Thyroid gland (tissue), 4 donors: ENCODE data around the gene SEC22C.

Experiments used
- CTCF ChIP-seq, 6 experiments: fragments of 200-600 bp in 3 of 6; fragments of 450-650 bp in 3 of 6; sonication (generic) in 3 of 6; IDR thresholded peaks; one replicate each; pipeline ENCODE4 v1.5.1; 2016 to 2019; ENCODE audit warnings: antibody characterized with exemption in 6 of 6, mild to moderate bottlenecking in 2 of 6, inconsistent platforms in 1 of 6, moderate library complexity in 1 of 6
- POLR2A ChIP-seq, 2 donors: fragments of 450-650 bp; IDR thresholded peaks; one replicate each; pipeline ENCODE4 v1.6.1; 2017; ENCODE audit warnings: antibody characterized with exemption in 2 of 2, mild to moderate bottlenecking in 2 of 2, moderate library complexity in 1 of 2

GRCh38 chr3:42510325-42510724 lies 71.4 kb downstream of the SEC22C start:
- TF ChIP-seq CTCF (IDR thresholded peaks at IDR 0.05) (no peak), POLR2A (IDR thresholded peaks at IDR 0.05) (no peak)
